GM19467 (cell line): ENCODE results near the gene SNAPC4.
"Not testable (repeated sequence)": the region's sequence is repeated elsewhere in the genome, so short reads cannot be mapped to it uniquely, and the experiment has no call there.

ENCODE experiments used
- ATAC-seq: cut with Tn5 transposase; IDR thresholded peaks from one replicate; pipeline ENCODE4 v1.9.1; 2021; ENCODE audit warnings: mild to moderate bottlenecking, moderate library complexity; ENCODE audit not compliant: unreplicated experiment

The SNAPC4 gene

GRCh38 chr9:136409557-136410455 is 9.8 kb upstream of the SNAPC4 start:
- ATAC-seq = peak; percentile 22

- no peak for ATAC-seq
These were observed 7.9 kb upstream of the SNAPC4 start for GRCh38 chr9:136407911-136408310.

- ATAC-seq = not testable (repeated sequence)
These were observed 7.1 kb upstream of the SNAPC4 start for GRCh38 chr9:136407061-136407460.

GRCh38 chr9:136405904-136406303 is 5.9 kb upstream of the SNAPC4 start:
- ATAC-seq = not testable (repeated sequence)

- no peak for ATAC-seq
These were observed 5.5 kb upstream of the SNAPC4 start for GRCh38 chr9:136405481-136405880.

- ATAC-seq = no peak
These were observed 4.8 kb upstream of the SNAPC4 start for GRCh38 chr9:136404801-136405136.

GRCh38 chr9:136403915-136404800 is 4.2 kb upstream of the SNAPC4 start:
- ATAC-seq = no peak

GRCh38 chr9:136403538-136403914 is 3.6 kb upstream of the SNAPC4 start:
- ATAC-seq = no peak

- ATAC-seq = no peak
These were observed 2.1 kb upstream of the SNAPC4 start for GRCh38 chr9:136402067-136402466.

GRCh38 chr9:136401173-136401922 is 1.4 kb upstream of the SNAPC4 start:
- ATAC-seq = no peak

GRCh38 chr9:136399176-136400037 is 563 bp downstream of the SNAPC4 start:
- peak; percentile 21 for ATAC-seq

GRCh38 chr9:136398286-136398685 is 1.7 kb downstream of the SNAPC4 start:
- ATAC-seq = no peak

- ATAC-seq = no peak
These were observed 2.3 kb downstream of the SNAPC4 start for GRCh38 chr9:136397643-136398042.

- ATAC-seq = no peak
These were observed 3.8 kb downstream of the SNAPC4 start for GRCh38 chr9:136396219-136396515.

- ATAC-seq = no peak
These were observed 4.4 kb downstream of the SNAPC4 start for GRCh38 chr9:136395345-136396218.

- ATAC-seq = no peak
These were observed 5.0 kb downstream of the SNAPC4 start for GRCh38 chr9:136395020-136395340.

GRCh38 chr9:136394312-136395019 is 5.5 kb downstream of the SNAPC4 start:
- no peak for ATAC-seq

- ATAC-seq = no peak
These were observed 6.4 kb downstream of the SNAPC4 start for GRCh38 chr9:136393531-136393930.
